B cell (primary cell): ENCODE results near the gene TMCO1.
A peak's percentile ranks its signal among the peaks of the same experiment; 100 is the strongest.

Experiments used
- EZH2 ChIP-seq: IDR thresholded peaks from 2 replicates; pipeline ENCODE4 v1.6.1; 2012; ENCODE audit warnings: borderline replicate concordance, low read depth, mild to moderate bottlenecking, moderate library complexity, low read length; ENCODE audit not compliant: insufficient read depth, poor library complexity, severe bottlenecking
- TF ChIP-seq, protein P1 (sequence below): fragments of 200-600 bp; IDR thresholded peaks from one replicate; pipeline ENCODE4 v1.8.0; 2022; ENCODE audit warnings: antibody characterized with exemption, mild to moderate bottlenecking

DNA sequence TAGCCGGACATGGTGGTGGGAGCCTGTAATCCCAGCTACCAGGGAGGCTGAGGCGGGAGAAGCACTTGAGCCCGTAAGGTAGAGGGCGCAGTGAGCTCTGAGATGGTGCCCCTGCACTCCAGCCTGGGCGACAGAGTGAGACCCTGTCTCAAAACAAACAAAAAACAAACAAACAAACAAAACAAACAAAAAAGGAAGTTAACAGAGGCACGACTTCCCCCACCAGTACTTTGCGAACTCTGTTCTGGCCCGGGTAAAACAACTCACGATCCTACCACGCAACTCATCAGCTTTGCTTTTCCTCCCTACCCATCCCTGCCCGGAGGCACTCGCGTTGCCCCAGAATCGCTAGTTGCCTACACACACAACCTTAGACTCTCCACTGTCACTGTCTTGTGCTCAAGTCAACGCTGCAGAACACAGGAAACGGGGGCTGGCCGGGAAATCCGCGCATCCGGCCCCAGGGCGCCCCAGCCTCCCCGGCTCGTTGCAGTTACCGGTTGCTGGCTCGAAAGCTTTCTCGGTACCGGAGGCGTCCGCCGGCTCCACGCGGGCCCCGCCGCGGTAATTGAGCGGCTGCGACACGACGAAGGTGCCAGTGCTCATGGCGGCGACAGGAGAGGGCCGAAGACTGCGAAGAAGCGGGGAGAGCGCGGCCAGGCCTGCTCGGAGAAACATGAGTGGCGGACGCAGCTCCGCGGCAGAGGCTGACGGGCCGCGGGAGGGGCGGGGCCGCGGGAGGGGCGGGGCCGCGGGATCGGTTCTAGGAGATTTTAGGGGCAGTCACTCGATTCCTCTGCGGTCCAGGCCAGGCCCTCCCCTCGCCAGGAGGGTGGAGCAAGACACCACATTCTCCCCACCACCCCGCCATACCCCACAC, 70.5 kb downstream of the TMCO1 start, which contains the start of gene ALDH9A1:
- TF ChIP-seq, protein P1, sequence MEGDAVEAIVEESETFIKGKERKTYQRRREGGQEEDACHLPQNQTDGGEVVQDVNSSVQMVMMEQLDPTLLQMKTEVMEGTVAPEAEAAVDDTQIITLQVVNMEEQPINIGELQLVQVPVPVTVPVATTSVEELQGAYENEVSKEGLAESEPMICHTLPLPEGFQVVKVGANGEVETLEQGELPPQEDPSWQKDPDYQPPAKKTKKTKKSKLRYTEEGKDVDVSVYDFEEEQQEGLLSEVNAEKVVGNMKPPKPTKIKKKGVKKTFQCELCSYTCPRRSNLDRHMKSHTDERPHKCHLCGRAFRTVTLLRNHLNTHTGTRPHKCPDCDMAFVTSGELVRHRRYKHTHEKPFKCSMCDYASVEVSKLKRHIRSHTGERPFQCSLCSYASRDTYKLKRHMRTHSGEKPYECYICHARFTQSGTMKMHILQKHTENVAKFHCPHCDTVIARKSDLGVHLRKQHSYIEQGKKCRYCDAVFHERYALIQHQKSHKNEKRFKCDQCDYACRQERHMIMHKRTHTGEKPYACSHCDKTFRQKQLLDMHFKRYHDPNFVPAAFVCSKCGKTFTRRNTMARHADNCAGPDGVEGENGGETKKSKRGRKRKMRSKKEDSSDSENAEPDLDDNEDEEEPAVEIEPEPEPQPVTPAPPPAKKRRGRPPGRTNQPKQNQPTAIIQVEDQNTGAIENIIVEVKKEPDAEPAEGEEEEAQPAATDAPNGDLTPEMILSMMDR: peak; percentile 24
- TF ChIP-seq EZH2: no peak
